AG20443 (cell line): ENCODE results near the gene TLR9.
"Not testable (repeated sequence)": the region's sequence is repeated elsewhere in the genome, so short reads cannot be mapped to it uniquely, and the experiment has no call there.

Experiments
- DNase-seq: peaks from one replicate; pipeline ENCODE4 v3.0.0; 2012; ENCODE audit warnings: low spot score, mixed read lengths

TLR9 gene, protein sequence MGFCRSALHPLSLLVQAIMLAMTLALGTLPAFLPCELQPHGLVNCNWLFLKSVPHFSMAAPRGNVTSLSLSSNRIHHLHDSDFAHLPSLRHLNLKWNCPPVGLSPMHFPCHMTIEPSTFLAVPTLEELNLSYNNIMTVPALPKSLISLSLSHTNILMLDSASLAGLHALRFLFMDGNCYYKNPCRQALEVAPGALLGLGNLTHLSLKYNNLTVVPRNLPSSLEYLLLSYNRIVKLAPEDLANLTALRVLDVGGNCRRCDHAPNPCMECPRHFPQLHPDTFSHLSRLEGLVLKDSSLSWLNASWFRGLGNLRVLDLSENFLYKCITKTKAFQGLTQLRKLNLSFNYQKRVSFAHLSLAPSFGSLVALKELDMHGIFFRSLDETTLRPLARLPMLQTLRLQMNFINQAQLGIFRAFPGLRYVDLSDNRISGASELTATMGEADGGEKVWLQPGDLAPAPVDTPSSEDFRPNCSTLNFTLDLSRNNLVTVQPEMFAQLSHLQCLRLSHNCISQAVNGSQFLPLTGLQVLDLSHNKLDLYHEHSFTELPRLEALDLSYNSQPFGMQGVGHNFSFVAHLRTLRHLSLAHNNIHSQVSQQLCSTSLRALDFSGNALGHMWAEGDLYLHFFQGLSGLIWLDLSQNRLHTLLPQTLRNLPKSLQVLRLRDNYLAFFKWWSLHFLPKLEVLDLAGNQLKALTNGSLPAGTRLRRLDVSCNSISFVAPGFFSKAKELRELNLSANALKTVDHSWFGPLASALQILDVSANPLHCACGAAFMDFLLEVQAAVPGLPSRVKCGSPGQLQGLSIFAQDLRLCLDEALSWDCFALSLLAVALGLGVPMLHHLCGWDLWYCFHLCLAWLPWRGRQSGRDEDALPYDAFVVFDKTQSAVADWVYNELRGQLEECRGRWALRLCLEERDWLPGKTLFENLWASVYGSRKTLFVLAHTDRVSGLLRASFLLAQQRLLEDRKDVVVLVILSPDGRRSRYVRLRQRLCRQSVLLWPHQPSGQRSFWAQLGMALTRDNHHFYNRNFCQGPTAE

DNA sequence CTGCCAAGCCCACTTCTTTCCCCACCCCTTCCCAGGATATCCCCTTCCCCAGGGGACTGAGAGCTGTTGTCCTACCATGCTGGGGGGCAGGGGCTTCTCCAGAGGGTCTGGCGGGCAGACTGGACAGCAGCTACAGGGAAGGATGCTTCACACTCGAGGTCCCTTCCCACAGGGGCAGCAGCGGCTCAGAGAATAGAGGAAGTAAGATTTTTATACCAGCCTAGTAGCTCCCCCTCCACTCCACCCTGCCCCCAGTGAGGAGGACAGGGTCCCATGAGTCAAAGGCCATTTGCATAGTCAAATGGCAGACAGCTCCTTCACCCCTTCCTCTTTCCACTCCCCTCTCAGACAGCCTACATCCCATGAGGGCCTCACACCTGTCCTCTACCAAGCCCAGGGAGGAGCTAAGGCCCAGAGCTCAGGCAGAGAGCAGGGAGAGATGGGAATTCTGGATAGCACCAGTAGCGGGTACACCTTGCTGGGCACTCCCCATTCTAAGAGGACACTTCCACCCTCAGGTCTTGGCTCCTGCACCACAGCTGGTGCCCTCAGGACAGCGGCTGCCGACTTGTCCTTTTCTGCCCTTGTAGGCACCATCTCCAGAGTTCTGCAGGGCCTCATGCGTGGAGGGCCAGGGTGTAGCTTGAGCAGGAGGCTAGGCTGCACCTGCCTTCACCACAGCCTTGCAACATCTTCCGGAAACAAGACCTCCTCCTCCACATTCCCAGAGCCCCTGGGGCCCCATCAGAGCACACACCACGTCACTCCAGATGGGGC is at the start of gene TLR9:
Gene TLR9 (minus strand): TSS at position 194 of the 777 bp plus-strand sequence. CDS start 116 bp downstream, at position 78.
- no peak for DNase-seq

DNA sequence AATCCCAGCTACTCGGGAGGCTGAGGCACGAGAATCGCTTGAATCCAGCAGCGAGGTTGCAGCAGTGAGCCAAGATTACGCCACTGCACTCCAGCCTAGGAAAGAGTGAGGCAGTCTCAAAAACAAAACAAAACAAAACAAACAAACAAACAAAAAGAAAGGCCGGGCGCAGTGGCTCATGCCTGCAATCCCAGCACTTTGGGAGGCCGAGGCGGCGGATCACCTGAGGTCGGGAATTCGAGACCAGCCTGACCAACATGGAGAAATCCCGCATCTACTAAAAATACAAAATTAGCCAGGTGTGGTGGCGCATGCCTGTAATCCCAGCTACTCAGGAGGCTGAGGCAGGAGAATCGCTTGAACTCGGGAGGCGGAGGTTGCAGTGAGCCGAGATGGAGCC is 49.3 kb upstream of the TLR9 start:
- DNase-seq: not testable (repeated sequence)

DNA sequence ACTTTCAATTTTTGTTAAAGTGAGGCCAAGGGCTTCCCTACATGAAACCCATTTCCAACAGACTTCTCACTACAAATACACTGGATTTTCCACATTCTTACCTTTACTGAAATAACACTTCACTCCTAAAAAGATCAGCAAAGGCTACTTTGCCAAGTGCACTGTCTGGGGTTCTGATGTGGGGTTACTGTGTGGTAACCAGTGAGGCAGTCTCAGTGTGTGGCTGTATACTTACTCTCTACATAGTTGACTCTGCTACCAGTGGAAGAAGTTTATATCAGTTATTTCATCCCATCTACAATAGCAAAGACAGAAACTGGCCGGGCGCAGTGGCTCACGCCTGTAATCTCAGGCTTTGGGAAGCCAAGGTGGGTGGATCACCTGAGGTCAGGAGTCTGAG is 47.4 kb upstream of the TLR9 start:
- no peak for DNase-seq

DNA sequence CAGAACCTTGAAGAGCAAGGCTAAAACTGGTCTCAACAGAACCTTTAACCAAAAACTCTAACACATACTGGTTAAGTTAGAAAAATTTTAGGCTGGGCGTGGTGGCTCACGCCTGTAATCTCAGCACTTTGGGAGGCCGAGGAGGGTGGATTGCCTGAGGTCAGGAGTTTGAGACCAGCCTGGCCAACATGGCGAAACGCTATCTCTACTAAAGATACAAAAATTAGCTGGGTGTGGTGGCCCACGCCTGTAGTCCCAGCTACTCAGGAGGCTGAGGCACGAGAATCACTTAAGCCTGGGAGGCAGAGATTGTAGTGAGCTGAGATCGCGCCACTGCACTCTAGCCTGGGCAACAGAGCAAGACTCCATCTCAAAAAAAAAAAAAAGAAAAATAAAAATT is 46.7 kb upstream of the TLR9 start:
- DNase-seq: not testable (repeated sequence)

DNA sequence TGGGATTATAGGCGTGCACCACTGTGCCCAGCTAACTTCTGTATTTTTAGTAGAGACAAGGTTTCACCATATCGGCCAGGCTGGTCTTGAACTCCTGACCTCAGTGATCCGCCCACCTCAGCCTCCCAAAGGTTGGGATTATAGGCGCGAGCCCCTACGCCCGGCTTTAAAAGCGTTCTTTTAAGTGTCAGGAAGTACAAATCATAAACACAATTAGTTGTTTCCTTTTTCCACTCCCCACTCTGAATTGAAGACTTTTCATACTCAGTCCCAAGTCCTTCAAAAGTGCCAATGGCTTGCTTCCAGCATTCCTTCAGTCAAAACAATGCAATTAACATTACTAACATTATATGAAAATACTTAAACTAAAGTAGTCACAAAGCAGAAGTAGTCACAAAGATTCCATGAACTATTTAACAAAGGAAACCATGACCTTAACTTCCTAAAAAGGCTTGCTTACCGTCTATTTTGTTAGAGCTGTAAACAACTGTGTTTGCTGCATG is 44.9 kb upstream of the TLR9 start:
- DNase-seq: no peak

DNA sequence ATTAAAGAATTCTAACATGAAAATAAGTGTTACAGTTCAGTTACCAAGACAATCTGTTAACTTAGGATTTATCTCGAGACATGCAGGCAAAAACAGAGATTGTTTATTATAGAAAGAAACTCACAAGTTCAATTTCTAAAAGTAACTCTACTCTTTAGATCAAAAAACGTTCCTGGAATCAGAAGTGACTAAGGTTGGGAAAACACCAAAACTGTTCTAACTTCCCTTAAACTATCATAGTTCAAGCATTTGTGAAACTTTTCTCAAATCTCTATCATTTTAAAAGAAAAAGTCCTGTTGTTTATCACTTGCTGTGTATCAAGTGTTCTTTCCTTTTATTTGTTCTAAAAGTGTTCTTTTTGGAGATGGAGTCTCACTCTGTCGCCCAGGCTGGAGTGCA is 44.3 kb upstream of the TLR9 start:
- no peak for DNase-seq

DNA sequence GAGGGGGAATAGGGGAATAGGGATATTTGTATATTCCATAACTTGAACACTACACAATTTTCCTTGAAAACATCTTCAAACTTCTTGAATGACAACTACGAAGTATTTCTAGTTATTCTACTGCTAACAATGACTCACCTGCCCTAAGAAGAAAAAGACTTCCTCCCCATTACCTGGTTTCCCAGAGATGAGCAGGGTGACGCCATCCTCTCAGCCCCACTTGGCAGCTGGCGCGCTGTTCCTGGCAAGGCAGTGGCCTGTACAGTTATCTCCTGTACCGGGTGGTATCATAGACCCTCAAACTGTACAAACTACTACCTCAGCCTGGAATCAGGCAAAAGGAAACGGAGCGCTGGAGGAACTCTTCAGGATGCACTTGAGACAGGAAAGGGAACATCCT is 42.6 kb upstream of the TLR9 start:
- no peak for DNase-seq

DNA sequence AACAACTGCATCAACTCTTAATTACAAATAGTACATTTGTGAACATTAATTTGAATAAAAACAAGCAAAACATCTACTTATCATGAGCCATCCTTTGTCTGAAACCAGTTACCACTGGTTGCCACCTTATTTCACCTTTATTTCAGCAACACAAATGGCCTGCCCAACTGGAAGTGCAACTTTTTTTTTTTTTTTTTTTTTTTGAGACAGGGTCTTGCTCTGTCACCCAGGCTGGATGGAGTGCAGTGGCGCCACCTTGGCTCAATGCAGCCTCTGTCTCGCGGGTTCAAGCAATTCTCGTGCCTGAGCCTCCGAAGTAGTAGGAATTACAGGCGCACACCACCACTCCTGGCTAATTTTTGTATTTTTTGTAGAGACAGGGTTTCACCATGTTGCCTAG is 39.9 kb upstream of the TLR9 start:
- no peak for DNase-seq

DNA sequence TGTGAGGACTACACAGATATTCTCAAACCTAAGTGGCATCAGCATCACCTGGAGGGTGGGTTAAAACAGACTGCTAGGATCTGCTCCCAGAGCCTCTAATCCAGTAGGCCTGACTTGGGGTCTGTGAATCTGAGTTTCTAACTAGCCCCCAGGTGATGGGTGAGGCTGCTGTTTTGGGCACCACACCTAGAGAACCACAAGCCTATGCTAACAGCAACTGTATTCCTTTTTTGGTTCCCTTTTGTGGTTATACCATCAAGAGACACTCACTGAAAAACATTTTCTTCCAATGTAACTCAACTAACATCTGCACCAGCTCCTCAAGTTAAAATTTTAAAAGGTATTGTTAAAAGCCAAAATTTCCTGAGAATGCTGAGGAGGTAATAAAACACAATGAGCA is 37.0 kb upstream of the TLR9 start:
- no peak for DNase-seq

DNA sequence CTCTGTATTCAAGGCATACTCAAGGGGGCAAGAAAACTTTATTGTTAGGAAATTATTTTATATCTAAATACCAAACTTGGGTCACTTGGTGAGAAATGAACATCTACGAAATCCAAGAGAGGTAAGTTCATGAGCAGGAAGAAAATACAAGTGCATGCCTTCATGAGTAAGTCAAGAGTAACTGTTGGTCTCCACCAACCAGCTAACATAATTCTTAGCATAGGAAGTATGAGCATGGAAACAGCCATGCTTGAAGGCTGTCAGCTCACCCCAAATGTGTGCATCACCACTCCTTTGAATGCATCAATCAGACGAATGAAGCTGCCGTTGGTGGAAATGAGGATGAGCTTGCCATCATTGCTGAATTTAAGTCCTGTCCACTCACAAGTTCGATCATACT is 34.0 kb upstream of the TLR9 start:
- DNase-seq: no peak

DNA sequence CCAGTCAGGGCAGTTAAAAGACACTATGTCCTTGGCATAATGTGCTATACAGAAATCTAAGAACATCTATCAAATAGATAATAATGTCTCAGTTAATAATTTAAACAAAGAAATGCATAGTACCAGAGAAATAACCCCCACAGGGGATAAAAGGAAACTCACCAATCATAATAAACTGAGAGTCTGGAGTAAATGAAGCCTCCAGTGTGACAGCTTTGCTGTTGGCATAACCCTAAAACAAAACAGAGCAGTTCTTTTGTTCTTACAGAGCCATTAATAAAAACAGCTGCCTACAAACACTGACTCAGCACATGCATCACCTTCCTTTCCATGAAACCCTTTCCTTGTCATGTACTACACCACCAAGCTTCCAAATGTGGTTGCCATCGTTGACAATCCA is 33.6 kb upstream of the TLR9 start:
- DNase-seq: no peak

DNA sequence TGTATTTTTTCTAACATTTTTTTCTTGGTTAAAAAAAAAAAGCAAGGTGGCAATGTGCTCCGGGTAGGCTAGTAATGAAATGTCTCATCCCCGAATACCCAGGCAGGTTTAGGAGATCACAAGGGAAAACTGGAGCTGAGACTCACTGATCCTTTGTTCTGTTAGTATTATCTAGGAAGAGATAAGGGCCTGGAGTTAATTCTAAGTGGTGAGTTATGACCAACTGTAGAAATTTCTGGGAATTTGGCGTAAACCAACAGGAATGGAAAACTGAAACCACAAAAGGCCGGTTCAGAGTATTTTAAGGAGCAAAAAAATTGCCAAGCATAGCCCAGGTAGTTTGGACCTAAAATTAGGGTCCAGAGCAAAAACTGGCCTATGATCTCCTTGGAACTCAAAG is 32.5 kb upstream of the TLR9 start:
- no peak for DNase-seq

DNA sequence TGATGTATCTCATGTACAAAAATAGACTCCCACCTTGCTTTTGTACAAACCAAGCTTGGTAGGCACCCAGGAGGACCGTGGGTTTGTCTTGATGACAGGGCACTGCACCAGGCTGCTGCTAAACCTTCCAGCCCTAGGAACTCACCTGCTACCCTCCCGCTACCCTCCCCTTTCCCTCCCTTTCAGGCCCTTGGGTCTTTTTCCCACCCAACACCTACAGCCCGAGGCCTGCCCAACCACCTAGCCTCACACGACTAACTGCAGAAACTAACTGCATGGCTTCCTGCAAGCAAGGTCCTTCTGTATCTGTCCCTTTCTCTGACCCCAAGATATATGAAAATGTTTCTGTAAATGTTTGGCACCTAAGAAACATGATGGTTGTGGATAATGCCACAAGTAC is 31.2 kb upstream of the TLR9 start:
- DNase-seq: no peak

DNA sequence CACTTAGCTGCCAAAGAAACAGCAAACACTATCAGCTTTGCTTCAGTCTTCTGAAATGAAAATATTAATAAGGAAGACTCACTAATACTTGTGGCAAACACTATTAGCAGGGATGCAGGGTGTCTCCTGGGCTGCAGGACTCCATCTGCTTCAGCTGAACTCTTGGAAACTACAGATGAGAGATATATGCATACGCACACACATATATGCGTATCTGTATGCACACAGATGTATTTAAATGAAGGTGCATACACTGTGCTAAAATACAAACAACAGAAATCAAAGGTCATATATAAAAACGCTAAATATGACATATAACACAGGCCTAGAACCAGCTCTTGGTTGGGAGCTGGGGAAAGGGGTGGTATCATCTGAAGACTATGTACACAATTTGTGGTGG is 30.7 kb upstream of the TLR9 start:
- no peak for DNase-seq

DNA sequence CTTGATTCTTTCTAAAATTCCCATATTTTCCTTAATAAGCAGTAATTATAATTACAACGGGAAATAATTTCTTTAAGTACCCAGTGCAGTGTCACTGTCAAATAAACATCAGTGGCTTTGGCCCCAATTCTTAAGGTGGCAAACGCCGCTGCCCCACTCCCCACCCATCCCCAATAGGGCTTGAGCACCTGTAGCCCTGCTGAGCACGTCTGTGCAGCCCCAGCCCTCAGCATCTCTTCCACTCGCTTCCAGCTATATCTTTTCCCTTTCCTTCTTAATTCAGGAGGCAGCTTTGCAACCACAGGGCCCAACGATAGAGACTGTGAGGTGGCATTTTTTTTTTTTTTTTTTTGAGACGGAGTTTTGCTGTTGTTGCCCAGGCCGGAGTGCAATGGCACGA is 29.2 kb upstream of the TLR9 start:
- DNase-seq: no peak

DNA sequence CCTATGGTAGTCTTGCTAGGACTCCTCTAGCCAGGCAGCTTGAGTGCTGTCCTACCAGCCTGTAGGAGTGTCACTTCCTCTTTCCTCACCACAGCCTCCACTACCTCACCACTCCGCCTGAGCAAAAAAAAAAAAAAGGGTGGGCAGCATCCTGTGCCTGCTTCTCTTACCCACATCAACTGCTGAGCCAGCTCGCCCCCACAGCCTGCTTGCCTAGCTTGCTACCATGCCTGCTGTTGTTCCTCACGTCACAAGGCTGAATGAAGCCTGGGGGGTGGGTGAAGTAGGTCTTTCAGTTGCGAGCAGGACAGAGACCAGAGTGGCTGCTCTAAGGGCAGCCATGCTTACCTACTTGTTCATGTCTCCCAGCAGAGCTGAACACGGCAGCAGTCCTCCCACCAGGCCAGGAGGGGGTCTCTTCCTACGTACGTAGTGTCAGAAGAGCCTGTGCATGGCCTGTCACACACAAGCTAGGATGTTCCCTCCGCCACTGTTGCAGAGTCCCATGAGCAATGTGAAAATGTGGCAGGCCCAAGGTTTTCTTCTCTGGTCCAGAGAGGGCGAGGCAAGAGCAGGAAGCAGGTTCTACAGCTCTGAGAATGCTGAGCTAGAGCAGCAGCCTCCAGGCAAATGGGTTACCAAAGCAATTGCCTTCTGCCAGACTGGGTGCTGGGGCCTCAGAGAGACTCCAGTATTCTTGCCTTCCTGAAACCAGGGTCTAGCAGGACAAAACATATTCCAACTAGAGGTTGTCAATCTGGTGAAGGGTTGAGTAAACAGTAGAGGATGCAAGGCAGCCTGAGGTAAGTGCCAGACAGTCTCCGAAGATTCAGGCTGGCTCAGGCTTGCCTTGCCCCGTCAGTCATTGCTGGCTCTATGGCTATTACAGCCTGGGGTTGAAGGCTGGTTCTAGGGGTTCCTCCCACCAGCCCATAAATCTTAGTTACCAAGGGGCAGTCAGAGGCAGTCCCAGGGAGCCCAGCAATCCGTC is 28.2 kb upstream of the TLR9 start:
- peak; percentile 9 for DNase-seq

DNA sequence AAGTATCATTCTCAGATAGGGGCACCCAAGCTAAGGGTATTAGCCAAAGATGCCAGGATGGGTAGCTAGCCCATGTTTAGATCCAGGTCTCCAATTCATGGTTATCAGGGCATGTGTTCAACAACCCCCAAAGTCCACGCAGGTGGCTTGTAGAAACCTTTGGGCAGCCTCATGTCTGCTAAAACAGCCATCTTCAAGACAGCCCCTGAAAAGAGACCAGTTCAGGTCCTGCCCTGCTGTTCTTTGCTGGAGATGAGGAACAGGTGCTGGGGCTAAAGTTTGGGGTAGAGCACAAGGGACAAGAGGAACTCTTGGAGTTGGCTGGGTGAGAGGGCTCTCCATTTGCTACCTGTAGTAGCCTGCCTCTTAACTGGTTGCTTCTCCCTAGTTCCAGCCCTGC is 24.7 kb upstream of the TLR9 start:
- DNase-seq: no peak

DNA sequence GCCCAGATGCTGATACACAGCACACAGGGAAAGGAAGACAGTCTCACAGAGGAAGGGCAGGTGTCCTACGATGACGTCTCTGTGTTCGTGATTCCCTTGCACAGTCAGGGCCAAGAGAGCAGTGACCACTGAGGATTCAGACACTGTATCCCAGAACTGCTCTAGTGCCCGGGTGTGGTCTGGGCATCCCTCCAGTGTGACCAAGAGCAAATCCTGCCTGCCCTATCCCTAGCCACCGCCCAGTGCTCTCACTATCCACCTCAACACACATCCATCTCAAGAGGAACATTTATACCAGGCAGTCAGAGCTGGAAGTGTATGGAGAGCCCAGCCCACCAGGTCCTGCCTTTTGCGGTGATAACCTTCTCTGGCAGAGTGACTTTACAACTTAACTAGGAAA is 24.2 kb upstream of the TLR9 start:
- DNase-seq: peak; percentile 42

DNA sequence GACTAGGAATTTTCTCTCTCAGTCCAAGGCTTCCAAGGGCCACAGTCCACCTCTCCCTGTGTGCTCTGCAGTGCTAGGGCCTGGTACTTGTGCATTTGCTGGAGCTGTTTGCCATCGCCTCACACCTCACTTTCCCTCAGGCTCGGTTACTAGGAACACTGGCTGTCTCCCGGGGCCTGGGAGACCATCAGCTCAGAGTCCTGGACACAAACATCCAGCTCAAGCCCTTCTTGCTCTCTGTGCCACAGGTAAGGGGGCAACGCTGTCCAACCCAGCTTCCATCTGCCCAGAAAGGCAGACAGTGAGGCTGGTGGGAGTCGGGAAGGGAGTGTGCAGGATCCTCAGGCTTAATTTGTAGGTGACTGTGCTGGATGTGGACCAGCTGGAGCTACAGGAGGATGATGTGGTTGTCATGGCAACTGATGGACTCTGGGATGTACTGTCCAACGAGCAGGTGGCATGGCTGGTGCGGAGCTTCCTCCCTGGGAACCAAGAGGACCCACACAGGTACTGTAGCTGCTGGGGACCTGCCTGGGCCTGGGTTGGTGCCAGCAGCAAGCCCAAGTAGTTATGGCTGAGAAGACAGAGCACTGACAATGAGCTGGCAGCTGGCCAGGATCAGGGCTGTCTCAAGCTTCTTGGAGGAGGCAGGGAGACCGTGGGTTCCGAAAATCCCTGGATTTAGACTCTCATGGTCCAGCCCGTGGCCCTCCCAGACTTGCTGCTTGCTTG is 23.5 kb upstream of the TLR9 start:
- no peak for DNase-seq

DNA sequence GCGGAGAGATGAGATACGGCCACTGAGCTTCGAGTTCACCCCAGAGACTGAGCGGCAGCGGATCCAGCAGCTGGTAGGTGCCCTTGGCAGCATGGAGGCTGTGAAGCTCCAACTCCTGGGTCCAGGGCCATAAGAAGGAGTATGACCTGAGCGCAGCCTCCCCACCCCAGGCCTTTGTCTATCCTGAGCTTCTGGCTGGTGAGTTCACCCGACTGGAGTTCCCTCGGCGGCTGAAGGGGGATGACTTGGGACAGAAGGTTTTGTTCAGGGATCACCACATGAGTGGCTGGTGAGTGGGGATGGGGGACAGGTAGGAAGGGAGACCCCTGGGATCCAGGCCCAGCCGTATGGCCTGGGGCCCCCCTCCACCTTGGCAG is 22.7 kb upstream of the TLR9 start:
- DNase-seq: no peak
